Central memory CD4-positive, alpha-beta T cell (primary cell): ENCODE data around the gene VSTM4.

Source experiments
- DNase-seq: peaks from one replicate; pipeline ENCODE4 v3.0.0; 2022

Gene VSTM4

DNA sequence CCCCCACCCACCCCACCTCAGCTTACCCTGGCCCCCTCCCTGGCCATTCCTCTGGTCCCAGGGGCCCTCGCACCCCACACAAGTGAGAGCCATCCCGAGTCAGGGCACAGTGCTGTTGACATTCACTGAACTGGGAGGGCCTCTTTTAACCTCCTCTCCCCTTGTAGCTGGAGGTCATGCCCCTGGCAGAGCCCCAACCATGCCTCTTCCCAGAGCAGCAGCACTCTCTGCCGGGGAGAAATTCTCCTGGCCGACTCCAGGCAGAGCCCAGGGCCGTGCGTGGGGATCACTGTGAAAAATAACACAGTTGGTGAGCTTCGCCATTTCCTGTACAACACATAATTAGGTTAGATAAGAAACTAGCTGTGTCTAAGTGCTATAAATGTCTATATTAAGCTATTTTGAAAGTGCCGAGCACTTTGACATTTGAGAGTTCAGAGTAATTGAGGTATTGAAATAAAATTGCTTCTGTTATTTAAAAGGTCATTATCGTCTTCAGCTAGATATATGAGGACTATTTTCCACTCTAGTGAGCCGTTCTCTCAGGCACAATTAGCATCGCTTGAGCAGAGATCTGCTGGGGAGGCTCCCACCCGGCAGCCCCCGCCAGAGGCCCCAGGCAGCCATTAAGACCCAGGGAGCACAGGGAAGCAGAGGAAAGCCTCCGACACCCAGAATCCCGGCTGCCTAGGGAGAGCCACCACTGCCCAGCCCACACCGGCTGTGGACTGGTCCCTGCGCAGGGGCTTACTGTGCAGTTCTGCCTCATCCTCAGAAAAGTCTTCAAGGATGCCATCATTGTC lies 113.3 kb downstream of the VSTM4 start:
- DNase-seq: no peak

DNA sequence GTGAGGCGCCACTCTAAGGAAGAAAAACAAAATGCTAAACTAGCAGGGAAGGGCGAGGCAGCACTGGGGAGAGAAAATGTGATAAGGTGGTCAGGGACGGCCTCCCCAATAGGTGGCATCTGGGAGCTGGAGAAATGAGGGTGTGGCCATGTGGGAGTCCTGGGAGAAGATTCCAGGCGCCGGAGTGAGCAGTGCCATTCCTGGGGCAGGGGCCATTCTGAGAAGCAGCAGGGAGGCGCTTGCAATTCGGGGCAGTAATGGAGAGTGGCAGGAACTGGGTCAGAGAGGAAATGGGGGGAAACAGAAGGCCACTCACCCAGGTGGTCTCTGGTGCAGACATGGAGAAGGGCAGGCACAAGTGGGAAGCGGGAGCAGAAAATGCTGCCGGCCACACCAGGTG lies 113.9 kb downstream of the VSTM4 start:
- DNase-seq: no peak

DNA sequence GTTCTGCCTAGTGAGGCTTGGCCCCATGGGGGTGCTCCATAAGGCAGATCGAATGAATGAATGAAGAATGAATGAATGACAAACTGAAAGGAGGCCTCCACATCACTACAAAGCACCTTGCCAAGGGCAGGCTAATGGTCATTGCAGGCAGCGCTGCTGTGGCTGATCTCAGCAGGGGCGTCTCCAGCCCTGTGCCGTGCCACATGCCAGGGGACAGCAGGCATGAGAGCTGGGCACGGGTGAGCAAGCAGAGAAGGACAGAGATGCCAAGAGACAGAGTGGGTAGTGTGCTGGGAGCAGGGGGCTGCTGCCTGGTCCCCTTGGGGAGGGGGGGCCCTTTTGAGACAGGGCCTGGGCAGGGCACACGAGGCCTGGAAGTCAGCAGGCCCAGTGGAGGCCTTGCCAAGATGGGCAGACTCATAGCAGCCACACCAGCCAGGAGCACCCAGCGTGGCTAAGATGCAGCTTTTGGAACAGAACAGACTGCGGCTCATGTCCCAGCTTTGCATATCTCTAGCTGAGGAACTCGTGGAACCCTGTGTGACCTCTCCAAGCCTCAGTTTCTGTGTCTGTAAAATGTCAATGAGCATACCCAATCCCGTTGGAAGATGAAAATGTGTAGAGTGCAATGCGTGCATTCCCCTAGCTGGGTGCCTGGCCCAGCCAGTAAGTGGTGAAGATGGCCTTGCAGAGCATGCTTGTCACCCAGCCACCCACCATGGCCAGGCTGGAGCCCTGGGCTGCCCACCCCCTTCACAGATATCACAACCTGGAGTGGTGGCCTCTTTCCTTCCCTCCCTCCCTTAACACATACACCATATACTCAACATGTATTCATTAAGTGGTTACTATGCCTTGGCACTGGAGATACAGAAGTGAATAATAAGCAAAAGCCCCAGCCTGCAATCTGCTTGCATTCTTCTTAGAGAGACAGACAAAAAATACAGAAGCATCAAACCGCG lies 114.6 kb downstream of the VSTM4 start:
- DNase-seq: no peak

DNA sequence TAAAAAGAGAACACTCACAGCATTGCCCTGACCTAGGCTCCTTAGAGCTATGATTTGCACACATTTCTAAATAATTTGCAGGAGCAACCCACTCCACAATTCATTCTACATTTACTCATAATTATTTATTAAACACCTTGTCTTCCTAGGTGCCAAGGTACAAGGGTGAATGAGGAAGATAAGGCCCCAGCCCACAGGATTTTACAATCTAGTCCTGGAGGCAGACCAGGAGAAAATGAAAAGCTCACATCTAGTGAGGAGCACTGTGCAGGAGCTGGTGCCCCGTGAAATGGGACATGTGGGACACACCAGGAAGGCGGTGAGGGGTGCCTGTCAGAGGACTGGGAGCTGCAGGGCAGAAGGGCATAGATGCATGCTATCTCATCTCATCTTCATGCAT lies 116.0 kb downstream of the VSTM4 start:
- DNase-seq: no peak

DNA sequence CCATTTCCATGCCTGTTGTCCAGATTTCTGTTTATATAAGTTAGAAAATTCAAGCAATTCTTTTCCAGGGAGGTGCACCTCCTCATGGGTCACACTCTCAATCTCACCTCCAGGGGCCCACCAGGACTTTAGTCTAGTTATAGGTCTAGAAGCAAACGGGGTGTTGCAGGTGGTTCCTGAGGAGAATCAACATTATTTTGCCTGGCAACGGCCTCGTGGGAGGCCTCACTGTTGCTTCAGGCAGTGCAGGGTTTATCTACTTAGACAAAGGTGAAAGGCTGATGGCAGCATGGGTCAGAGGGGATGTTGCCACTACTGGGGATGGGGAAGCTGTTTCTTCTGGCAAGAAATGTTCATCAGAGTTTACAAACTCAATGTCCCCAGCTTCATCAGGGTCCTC lies 119.0 kb downstream of the VSTM4 start:
- no peak for DNase-seq

DNA sequence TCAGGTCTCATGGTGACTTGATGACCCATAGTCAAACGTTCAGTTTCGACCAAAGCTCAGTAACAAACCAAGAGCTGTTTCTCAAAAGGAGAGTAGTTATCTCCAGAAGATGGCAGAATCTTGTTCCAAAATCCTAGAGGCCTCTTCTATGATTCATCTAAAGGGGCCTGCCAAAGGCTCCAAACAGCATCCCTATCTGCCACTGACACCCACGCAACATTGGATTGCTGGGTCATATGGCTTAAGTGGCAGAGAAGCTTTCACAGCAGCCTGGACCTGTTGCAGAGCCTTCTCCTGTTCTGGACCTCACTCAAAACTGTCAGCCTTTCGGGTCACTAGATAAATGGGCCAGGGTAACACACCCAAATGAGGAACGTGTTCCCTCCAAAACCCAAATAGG lies 121.7 kb downstream of the VSTM4 start:
- DNase-seq: no peak

DNA sequence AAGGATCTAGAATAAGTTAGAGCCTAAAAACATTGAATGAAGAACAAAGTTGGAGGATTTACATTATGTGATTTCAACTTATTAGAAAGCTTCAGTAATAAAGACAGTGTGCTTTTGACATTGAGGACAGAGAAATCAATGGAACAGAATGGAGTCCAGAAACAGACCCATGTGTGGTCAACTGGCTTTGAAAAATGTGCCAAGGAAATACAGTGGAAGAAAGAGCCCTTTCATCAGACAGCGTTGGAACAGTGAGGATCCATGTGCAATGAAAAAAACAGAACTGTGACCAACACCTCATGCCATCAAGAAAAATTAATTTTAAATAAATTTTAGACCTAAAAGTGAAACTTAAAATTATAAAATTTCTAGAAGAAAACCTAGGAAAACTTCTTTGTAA lies 125.1 kb downstream of the VSTM4 start:
- DNase-seq: no peak

DNA sequence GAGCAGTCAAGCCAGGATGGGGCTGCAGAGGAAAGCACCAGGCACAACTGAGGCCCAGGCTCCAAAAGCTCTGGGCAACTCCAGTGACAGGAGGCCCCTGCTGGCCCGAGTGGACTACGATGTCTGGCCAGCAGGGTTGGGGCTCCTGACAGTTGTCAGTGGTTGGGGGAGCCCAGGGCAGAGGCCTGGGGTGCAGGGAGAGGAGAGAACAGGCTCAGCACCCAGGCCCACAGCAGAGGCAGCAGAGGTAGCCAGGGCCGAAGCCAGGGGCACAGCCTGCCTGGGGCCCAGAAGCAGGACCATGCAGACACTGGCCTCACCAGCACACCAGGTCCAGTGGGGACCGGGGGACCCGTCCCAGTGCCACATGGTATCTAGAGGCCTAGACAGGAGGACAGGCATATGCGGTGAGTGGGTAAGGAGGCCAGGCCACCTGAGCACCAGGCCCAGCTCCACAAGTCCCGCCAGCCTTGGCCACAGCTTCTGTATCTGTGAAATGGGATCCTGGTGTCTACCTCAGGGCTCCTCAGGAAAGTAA lies 129.6 kb downstream of the VSTM4 start:
- DNase-seq: no peak

DNA sequence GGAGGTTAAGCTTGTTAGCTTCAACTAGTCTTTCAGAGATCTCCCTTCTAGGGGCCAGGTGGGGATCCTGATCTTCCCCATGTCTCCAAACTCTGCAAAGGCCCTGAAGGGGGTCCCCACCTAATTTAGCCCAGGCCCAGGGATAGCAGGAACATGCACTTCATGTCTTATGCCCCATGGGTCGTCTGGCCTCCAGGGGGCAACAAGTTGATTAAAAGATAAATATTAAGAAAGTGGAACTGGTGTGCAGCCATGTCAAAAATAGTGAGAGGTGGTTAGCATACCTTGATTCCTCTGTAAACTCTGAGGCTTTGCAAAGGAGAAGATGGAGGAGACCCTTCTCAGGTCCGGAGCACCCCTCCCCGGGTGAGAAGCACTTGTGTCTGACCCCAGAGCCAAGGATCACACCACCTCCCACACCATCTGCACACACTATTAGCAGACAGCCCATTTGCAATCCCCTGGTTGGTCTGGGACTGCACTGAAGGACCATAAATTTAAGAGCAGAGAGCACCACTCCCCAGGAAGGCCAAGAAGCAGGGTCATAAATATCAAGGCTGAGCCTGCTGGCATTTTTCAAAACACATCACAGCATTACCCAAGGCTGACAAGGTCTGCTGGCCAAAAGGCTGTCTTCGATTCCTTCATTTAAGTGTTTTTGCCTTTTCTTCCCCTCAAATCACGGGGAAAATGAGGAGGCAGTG lies 131.5 kb downstream of the VSTM4 start:
- DNase-seq: no peak

DNA sequence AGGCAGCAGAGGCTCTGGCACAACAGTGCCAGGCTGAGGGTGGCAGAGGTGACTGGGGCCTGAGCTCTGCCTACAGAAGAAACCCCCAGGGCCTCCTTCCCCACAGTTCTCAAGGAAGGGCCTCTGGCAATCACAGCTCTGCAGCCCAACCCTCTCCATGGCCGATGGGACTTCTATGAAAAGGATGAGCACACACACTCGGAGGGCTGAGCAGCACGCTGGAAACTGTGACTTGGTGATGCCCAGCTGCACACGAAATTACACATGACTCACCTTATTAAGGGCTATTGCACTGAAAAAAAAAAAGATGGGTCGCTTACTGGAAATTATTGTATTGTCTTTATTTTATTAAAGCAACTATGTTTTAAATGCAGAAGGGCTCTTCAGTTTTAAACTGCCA lies 132.7 kb downstream of the VSTM4 start:
- DNase-seq: no peak

DNA sequence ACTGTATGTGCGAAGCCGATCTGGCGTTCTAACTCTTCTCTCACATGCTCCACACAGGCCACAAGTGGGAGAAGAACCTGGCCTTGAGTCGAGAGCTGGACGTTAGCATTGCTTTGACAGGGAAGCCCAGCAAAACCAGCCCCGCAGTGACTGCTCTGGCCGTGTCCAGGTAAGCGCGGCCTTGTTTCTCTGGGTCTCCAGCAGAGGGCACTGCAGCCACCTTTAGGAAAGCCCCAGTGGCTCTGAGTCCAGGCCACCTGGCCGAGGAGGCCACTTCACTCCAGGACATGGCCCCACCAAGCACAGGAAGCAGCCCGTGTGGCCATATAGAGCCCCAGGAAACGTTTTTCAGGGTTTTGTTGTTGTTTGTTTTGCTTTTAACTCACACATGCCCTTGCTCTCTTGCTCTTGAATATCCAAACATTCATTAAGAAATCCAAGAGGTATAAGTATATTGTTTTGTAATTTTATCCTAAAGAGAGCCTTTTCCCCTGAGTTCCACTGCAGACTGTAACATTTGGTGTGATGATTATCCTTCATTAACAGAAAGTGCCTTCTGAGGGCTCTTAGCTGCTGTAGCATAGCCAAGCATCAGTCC lies 133.9 kb downstream of the VSTM4 start:
- peak; percentile 16 for DNase-seq

DNA sequence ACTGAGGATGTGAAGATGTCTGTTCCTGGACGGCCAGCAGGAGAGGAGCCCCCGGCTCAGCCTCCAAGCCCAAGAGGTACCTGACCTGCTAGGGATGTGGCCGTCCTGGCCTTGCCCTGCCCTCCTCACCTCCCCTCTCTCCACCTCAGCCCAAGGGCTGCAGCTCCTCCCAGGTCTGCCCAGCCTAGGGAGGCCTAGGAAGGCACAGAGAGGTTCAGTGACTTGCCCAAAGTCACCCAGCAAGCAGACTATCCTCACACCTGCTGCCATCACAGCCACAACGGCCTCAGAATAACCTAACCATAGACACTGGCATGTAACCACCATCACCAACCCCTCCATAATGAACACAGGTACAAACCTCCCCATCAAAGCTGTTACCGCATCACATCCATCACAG lies 137.0 kb downstream of the VSTM4 start:
- no peak for DNase-seq

DNA sequence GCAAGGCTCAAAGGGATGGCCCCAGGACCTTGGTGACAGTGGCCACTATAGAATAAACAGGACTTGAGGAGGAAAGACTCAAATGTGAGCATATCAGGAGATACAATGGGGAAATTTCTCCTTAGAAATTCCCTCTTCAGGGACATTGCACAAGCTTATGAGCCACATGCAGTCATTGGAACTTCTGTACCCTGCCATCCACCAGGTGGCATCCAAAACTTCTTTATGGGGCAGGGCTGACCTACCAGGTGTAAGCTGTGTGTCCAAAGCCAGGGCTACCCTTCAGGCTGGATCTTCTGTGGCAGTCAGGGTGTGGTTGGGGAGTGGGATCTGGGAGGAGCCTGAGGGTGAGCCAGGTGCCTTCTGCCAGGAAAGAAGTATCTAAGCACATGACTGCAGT lies 139.1 kb downstream of the VSTM4 start:
- DNase-seq: no peak

DNA sequence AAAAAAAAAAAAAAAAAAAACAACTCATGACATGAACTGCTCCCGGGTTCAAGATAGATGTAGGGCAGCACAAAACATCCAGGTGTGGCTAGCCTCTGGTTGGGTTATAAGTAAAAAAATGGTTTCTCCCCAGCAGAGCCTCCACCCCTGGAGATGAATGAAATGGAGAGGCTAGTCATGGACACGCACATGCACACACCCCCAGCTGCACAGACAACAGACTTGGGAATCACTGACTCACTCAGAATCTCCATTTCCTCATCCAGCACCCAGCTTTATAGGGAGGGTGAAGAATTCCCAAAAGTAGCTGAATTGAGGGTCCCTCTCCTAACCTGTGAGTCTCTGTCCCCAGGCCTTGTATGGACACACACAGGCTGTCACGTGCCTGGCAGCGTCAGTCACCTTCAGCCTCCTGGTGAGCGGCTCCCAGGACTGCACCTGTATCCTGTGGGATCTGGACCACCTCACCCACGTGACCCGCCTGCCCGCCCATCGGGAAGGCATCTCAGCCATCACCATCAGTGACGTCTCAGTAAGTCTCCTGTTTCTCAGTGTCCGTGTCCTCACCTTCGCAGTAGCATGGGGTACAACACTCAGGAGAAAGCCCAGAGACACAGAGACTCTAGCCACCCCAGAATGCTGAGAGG lies 140.7 kb downstream of the VSTM4 start:
- no peak for DNase-seq

DNA sequence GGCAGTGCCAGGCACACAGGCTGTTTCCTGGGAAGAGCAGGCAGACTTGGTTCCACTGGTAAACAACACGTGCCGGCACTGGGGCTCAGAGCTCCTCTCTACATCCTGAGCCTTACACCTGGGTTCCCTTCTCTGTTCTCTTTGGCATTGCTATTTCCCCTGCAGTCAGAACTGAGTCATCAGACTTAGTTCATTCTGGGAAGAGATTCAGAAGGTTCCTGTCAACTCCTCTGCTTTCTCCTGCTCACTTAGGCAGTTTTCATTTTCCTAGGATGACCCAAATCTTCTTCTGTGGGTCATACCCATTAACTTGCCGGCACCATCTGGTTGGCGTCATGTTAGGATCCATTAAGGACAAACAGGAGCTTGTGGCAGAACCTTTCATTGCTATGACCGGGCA lies 142.3 kb downstream of the VSTM4 start:
- no peak for DNase-seq

DNA sequence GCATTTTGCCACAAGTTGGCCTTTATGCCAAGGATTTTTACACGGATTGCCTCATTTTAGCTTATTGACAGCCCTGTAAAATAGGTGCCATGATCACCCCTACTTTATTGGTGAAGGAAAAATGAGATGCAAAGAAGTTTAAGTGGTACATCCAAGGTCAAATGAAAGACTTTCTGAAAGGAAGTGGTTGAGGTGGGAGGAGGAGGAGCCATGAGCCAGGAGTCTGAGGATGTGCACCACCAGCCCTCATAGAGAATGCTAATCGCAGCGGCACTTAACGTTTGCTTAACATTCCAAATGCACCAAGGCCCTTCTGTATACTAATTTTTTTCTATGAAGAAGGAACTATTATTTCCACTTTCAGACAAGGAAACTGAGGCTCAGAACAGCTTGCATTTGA lies 144.7 kb downstream of the VSTM4 start:
- DNase-seq: no peak

DNA sequence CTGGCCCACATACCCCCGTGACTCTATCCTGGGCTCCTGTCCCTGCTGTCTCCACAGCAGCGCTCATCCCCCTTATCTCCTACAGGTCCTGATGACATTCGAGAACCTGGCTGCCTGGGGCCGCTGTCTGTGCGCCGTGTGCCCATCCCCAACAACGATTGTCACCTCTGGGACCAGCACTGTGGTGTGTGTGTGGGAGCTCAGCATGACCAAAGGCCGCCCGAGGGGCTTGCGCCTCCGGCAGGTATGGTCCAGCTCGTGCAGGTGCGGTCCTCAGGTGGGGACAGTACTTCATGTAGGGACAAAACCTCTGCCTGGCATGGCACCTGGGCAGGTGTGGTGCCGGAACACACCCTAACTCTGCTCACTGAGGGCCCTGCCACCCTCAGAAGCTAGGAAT lies 145.3 kb downstream of the VSTM4 start:
- DNase-seq: no peak

DNA sequence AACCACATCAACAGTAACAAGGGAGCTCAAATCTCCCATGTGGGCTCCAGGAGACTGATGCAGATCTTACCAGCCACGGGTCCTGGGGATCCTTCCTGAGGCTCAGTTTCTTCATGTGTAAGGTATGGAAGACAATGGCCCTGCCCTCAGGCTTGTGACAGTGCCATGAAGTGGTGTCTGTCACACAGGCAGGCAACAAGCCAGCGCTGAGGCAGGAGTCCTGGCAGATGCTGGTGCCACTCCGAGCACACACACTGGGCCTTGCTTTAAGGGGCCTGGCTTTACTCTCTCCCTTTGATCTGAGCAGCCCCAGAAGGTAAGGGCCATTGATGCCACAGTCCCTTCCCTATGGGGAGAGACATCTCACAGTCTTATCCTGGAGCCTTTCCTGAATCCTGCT lies 147.3 kb downstream of the VSTM4 start:
- DNase-seq: no peak

DNA sequence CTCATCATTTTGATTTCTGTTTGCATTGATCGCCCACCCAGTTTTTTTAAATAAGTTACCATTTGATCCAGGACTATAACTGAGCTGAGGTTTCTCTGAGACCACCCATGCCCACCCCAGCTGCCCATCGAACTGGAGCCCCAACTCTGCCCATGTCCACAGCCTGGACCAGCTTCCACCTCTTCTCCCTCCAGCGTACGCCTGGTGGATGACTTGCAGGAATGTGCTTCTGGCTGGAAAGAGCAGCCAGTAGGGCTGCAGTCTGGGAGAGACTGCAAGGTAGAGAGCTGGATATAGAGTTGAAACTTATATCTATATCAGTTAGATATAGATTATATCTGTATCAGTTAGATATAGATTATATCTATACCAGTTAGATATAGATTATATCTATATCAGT lies 149.9 kb downstream of the VSTM4 start:
- DNase-seq: no peak
